Measurements from ENCODE around the gene RSPH9.
"Not testable (repeated sequence)": the region's sequence is repeated elsewhere in the genome, so short reads cannot be mapped to it uniquely, and the experiment has no call there.

Gene RSPH9

DNA sequence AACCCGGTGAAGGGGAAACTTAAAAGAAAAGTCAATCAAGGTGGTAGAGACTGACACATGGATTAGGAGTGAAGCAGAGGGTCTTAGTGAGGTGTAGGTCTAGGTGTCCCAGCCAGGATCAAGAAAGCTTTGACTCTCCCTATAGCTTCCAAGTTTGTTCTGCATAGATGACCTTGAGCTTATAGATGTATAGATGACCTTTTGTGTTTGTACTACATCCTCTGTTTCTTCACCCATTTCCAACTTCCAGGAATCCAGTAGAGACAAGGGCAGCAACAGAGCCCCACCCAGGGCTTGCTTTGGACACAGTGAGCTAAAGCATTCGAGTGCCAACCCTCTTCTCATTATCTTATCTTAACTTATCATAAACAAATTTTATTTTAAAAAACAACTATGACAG lies 44.6 kb downstream of the RSPH9 start:
- no peak for DNase-seq

DNA sequence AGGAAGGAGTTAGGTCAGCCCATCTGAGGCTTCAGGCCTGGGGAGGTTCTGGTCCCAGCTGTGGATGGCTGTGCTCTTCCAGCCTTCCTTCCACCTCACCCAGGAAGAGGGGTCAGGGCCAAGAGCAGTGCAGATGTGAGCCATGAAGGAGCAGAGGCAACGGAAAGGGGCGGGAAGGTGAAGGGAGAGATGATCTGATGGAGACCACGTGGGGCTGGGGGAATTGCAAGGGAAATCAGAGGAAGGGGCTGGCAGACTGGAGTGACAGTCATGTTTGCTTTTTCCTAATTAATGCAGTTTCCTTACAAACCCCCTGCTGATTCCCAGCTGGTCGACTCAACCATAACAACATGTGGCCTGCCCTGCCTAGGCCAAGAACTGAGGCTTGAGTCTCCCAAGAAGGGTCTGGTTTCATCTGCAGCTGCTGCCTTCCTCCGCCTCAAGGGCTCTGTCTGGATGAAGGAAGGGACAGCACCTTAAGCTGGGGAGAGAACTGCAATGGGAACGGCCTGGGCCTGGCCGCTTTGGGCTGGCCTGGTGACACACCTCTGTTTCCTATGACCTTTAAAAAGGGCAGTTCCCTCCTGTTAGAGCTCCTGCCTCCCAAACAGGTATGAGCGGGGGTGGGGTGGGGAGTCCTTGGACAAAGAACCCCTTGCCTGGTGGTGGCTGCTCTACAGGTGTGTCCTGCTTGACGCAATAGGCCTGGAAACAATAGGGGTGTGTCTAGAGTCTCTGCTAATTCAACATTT lies 50.6 kb downstream of the RSPH9 start:
- no peak for DNase-seq

DNA sequence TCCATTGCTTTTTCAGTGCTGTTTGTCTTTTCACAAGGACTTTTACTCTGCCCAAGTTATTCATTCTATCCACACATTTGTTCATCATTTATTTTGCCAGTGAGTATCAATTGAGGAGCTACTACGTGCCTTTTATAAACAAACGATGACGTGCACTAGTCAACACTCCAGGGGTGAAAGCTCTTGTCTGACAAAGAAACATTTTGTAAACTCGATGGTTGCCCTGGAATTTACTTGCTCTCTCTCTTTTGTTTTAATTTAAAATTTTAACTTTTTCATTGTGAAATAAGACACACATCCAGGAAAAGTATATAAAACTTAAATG lies 51.1 kb downstream of the RSPH9 start:
- DNase-seq, result no peak

GRCh38 chr6:43697421-43697820 lies 52.6 kb downstream of the RSPH9 start:
- no peak for DNase-seq

DNA sequence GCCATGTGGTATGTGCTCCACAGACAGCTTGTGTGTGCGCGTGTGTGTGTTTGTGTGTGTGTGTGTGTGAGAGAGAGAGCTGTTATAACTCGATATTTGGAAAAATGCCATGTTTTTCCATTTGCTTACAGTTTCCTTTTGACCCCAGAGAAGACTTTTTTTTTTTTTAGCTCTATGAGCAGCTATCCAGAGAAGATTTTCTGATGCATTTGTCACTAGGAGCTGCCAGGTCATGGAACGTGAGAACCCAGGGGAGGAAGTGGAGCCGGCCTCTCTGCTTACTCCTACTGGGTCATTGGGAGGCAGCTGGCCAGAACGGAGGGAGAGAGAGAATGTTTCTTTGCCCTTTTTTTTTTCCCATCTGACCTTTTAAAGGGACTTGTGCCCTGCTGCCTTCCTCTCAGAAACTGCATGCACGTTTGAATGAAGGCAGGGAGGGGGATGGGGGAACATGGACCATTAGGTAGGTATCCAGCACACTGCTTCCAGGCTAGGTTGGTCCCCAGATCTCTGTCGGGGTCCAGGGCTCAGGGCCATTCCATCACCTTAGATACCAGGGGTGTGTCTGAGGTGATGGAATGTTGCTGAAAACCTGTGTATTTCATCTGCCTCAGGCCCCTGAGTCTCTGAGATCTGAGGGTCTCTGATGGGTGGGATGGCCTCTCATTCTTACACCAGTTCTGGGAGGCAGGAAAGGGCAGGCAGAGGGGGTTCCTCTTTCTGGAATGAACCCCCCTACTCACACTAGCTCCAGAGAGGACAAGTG lies 53.9 kb downstream of the RSPH9 start:
- DNase-seq, result no peak

DNA sequence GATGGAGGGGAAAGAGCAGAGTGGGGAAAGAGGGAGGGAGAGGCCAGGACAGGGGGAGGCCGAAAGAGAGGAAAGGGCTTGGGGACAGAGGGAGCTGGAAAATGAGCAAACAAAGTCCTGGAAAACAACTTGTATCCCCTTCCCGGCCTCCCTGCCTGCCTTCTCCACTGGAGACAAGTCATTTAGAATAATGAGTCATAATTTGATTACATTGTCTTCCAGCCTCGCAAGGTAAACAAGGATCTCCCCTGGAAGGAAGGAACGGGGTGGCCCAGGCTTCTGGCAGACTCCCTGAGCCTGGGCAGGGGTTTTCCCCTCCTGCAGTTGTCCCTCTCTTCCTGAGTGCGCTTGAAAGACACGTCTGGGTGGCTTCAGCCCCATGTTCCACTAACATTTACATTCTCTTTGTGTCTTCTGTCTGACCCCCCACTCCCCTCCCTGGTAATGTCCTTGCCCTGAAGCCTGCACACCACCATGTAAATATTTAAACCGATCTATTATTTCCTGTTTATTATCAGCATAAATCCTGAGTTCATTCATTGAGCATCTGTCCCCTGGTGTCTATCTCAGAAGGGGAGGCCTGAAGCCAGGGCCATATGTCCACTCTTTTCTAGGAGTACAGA lies 54.8 kb downstream of the RSPH9 start:
- no peak for DNase-seq

GRCh38 chr6:43700939-43701560 lies 56.2 kb downstream of the RSPH9 start:
- not testable (repeated sequence) for DNase-seq

- DNase-seq, result no peak
Observed at GRCh38 chr6:43702171-43702533, 57.3 kb downstream of the RSPH9 start.

DNA sequence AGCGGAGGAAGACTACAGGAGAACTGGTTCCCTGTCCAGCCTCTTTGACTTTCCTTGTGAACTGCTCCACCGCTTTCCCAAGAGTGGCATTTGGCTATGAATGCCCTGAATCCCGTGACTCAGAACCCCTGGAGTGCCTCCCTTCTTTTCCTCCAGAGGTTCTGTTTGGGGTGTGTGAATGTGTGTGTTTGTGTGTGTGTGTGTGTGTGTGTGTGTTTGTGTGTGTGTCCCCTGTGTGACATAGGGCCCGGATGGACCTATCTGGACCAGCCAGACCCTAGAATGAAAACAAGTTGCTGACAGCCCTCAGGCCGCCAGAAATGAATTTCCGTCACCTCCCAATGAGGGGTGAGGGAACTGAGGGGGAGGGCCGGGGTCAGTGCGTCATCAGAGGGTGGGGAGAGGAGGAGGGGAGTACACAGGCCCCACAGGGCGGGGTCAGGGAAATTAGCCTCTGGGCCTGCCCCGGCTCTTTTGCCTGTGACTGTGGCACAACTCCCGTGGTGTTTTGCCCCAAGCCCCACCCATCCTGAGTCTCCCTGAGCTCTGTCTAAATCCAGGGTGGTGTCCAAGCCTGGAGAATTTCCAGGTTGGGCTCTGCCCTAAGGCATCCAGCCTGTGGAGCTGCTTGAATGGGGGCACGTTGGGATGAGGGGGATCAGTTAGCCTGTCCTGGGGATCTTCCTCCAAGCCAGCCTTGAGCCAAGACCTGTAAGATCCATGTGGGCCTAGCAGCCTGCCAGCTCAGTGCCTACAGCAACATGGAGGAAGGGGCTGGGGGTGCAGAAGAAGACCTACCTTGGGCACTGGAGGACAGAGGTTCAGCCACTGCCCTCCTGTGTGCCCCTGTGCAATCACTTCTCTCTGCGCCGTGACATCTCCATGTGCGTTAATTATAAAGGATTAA lies 58.0 kb downstream of the RSPH9 start:
- peak; percentile 93 for DNase-seq

DNA sequence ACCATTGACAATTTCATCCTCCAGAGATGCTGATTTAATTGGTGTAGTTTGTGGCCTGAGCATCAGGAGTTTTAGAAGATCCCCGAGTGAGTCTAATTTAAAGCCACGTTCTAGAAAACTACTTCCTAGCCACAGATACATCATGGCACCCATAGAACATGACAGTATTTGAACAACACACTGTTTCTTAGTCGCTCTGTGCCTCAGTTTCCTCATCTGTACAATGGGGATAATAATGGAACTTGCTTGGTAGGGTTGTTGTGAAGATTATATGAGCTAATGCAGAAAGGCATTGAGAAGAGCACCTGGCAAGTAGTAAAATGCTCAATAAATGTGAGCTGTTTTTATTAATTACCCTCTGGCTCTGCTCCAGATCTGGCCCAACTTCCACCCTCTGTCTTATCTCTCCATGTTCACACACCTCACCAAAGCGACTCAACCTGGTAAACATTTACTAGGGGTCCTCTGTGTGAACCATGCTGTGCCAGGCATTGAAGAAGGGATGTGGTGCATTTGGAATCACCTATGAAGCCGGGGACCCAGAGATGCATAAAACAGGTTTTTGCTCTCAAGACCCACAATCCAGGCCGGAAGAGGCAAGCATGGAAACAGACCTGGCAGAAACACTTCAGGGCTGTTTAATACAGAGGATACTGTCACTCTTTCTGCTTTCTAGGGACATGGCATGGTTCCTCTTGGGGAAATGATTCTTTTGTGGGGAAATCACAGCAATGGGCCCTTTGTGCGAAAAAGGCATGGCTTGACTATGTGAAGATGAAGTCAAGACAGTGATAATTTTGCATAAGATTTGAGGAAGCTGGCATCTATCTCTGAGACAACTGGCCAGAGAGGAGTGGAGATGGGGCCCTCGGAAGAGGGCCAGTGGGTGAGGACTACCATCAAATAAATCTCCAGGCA lies 58.9 kb downstream of the RSPH9 start:
- no peak for DNase-seq

DNA sequence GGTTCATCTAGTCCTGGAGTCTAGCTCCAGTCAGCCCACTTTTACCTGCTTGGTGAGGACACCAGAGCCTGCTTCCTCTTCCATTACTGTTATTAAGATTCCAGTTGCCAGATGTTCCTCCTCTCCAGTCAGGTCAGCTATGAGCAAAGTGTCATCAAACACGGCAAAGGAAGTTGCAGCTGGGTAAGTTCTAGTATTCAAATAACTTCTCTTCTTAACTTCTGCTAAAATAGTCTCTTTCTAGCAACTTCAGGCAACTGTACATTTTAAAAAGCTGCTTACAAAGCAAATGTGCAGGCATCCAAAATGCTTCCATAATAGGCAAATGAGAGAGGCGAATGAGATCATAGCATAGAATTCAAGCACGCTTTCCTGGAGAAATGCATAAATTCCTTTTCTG lies 61.2 kb downstream of the RSPH9 start:
- DNase-seq, result no peak

GRCh38 chr6:43706788-43707187 lies 62.0 kb downstream of the RSPH9 start:
- DNase-seq, result no peak

DNA sequence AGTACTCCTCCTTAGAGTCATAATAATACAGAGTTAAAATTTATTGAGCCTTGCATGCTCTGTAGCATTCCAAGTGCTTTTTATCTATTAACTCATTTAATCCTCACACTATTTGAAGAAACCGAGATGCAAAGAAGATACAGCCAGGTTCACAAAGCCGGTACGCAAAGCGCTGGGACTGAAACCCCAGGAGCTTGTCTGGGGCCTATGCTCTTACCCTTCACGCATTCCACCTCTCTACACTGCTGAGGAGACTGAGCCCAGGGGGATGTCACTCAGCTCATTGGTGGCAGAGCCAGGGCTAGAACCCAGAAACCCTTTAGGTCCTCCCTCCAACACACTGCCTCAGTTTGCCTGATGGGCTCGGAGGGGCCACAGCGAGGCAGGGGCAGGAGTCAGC lies 62.4 kb downstream of the RSPH9 start:
- no peak for DNase-seq

DNA sequence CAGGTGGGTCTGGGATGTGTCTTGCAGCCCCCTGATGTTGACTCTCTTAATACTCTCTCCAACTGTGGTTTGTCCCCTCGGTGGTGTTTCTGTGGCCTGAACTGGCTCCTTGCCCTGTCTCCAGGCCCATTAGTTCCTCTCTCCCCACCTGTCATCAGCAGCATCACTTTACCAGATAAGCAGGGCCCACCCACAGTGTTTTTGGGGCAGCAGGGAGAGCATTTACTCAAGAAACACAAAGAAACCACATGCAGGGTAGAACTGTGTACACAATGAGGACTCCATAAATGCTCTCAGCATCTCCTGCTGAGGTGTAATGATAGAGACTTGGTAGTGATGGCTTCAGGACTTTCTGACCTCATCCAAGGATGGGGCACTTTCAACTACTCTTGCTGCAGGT lies 62.9 kb downstream of the RSPH9 start:
- DNase-seq, result no peak

- no peak for DNase-seq
Observed at GRCh38 chr6:43708860-43709653, 64.2 kb downstream of the RSPH9 start.

- DNase-seq, result no peak
Observed at GRCh38 chr6:43709654-43710303, 64.9 kb downstream of the RSPH9 start.

DNA sequence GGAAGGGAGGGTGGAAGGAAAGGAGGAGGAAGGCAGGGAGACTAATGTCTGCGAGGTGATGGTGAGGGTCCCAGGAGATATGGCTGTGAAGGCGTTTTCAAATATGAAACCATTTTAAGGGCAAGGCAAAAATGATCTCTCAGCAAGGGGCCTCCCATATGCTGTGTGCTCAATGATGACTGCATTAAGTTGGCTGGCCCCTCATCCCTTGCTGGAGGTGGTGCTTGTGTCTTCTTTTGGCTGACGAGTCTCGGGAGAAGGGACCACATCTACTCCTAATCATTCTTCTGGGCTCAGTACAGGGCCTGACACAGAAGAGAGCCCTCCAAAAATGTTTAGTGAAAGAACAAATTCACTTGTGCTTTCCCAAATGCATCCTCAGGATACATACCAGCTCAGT lies 65.7 kb downstream of the RSPH9 start:
- no peak for DNase-seq

DNA sequence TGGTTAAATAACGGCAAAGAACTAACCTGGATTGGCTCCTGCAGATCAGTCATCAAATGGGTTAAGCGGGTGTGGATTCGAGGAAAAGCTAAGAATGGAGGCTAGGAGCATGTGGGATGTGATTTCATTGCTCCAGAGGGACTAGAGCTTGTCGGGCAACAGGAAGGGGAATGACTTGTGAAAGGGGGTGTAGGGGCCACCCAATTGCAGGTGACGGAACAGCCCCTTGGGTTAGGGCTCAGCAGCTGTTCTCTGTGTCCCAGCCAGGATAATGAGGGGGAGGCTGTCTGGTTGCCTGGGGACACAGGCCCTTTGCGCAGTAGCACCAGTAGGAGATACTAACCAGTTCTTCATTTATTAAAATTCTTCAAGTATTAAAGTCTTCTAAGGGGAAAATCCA lies 67.7 kb downstream of the RSPH9 start:
- no peak for DNase-seq

DNA sequence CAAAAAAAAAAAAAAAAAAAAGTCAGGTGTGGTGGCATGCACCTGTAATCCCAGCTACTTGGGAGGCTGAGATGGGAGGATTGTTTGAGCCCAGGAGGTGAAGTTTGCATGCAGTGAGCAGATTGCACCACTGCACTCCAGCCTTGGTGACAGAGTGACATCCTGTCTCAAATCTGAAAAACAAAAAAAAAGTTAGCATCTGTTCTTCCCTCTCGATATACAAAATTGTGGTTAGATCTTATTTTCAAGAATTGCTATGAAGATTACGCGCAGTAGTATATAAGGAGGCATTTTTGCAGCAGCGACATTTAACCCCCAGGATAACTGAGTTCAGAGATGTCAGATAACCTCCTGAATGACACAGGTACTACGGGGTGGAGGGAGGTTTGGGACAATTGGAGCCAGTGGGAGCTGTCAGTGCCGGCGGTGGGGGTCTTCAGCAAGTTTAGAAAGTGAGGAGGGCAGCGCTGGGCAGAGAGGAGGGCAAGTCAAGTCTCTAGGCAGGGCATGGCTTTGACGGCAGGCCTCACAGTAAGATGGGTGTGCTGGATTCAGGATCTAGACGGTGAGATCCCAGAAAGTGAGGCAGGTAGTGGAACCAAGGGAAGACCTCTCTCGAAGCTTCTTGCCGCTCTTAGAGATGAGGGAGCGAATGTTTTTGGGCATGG lies 68.9 kb downstream of the RSPH9 start:
- DNase-seq, result no peak

Data from hematopoietic multipotent progenitor cell treated with erythropoietin and hydrocortisone succinate and interleukin-3 and kit ligand, for 6 days (in vitro differentiated cells).